ENCODE measurements around the gene MSN.

Gene MSN

DNA sequence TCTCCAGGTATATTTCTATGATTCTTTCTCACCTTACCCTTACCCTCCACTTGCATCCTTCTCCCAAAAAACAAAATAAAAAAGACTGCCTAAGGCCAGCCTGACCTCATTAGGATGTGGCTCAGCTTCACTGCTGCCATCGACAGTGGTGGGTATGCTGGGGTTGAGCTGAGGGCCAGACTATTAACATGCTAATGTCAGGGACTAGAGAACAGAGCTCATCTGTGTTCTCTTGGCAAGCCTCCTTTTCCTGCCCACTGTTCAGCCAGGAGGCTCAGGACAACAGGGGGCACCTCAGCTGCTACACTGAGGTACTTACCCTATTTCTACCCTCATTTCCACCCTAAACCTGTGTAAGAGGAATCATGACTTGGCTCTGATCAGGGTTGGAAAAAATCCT lies 59.3 kb downstream of the MSN start:
- H4K91ac ChIP-seq (ENCODE audit: low read depth, low read length), result no peak overlapping the region
- H3K23ac ChIP-seq (ENCODE audit: low read length), result no peak overlapping the region
- H2BK120ac ChIP-seq (ENCODE audit: insufficient read depth, low read length, poor library complexity), result no peak overlapping the region
- H2BK12ac ChIP-seq (ENCODE audit: low read length), result no peak overlapping the region
- no peak overlapping the region for H2AK5ac ChIP-seq (ENCODE audit: low read length)
- no peak overlapping the region for H3K4me2 ChIP-seq (ENCODE audit: low read length)
- H3K14ac ChIP-seq (ENCODE audit: low read length), result no peak overlapping the region
- no peak for DNase-seq
- no peaks in the 10 kb centered on the region for H3K79me1 ChIP-seq (ENCODE audit: low read length)
- peaks cover 9 to 19% of the 10 kb centered on the region in 2 experiments for H3K36me3 ChIP-seq (ENCODE audit: control insufficient read depth in 1 of 2, insufficient read depth in 2 of 2, low read length in 2 of 2)
- no peak overlapping the region for H3K4ac ChIP-seq (ENCODE audit: low read depth, low read length)
- no peaks in the 10 kb centered on the region for H3K27me3 ChIP-seq (ENCODE audit: insufficient read depth, low read length)
- no peak overlapping the region for H2AFZ ChIP-seq (ENCODE audit: insufficient read depth, low read length, poor library complexity)
- H3K27ac ChIP-seq (ENCODE audit: low read depth, low read length), result no peak overlapping the region
- no peak overlapping the region for H3K18ac ChIP-seq (ENCODE audit: low read length)
- H3K9ac ChIP-seq (ENCODE audit: low read length), result no peak overlapping the region
- no peaks in the 10 kb centered on the region for H3K79me2 ChIP-seq (ENCODE audit: control insufficient read depth, insufficient read depth, low read length, poor library complexity)
- no peak overlapping the region for H4K8ac ChIP-seq (ENCODE audit: low read depth, low read length)
- H2BK5ac ChIP-seq (ENCODE audit: low read depth, low read length, poor library complexity), result no peak overlapping the region
- no peaks in the 10 kb centered on the region for H3K9me3 ChIP-seq (ENCODE audit: insufficient read depth, low read depth, low read length)
- H3K4me3 ChIP-seq (ENCODE audit: low read depth, low read length), result no peak overlapping the region
- no peak overlapping the region for H4K12ac ChIP-seq (ENCODE audit: low read depth, low read length)
- WGBS (ENCODE audit: extremely low coverage, insufficient coverage, insufficient read length), result no CpG with 5 or more reads among the region's 1 CpG
- no peaks in the 10 kb centered on the region for H3K4me1 ChIP-seq (ENCODE audit: control insufficient read depth in 1 of 2, insufficient read depth in 2 of 2, low read length in 2 of 2)

DNA sequence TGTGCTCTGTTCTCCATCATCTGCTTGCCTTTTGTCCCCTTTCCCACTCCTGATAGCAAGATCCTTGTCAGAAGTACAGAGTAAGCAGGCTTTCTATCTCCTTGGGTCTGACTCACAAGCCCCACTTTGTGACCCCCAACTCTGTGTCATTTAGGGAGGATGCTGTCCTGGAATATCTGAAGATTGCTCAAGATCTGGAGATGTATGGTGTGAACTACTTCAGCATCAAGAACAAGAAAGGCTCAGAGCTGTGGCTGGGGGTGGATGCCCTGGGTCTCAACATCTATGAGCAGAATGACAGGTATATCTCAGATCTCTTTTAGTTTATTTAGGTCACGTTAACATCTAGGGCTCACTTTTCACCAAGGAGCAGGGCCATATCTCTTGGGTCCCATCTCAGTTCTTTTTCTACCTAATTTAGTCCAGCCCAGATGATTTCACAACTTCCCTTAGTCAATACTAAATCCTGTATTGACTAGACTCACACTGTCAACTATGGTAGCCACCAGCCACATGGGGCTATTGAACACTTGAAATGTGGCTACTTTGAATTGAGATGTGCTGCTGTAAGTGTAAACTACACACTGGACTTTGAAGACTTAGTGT lies 64.3 kb downstream of the MSN start:
- WGBS (ENCODE audit: extremely low coverage, insufficient coverage, insufficient read length), result no CpG with 5 or more reads among the region's 1 CpG

DNA sequence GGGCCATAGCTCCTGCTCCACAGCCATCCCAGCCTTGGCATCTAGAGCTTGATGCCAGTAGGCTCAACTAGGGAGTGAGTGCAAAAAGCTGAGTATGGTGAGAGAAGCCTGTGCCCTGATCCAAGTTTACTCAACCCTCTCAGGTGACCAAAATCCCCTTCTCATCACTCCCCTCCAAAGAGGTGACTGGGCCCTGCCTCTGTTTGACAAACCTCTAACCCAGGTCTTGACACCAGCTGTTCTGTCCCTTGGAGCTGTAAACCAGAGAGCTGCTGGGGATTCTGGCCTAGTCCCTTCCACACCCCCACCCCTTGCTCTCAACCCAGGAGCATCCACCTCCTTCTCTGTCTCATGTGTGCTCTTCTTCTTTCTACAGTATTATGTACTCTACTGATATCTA lies 73.5 kb downstream of the MSN start:
- DNase-seq, result no peak
- H3K9me3 ChIP-seq (ENCODE audit: insufficient read depth, low read depth, low read length), result no peaks in the 10 kb centered on the region
- no peak overlapping the region for H2BK5ac ChIP-seq (ENCODE audit: low read depth, low read length, poor library complexity)
- no peak overlapping the region for H3K14ac ChIP-seq (ENCODE audit: low read length)
- no peaks in the 10 kb centered on the region for H3K79me2 ChIP-seq (ENCODE audit: control insufficient read depth, insufficient read depth, low read length, poor library complexity)
- no peak overlapping the region for H3K4me3 ChIP-seq (ENCODE audit: low read depth, low read length)
- no peak overlapping the region for H2AFZ ChIP-seq (ENCODE audit: insufficient read depth, low read length, poor library complexity)
- no peak overlapping the region for H4K12ac ChIP-seq (ENCODE audit: low read depth, low read length)
- H3K4me1 ChIP-seq (ENCODE audit: control insufficient read depth in 1 of 2, insufficient read depth in 2 of 2, low read length in 2 of 2), result no peaks in the 10 kb centered on the region
- H3K79me1 ChIP-seq (ENCODE audit: low read length), result no peaks in the 10 kb centered on the region
- H3K36me3 ChIP-seq (ENCODE audit: control insufficient read depth in 1 of 2, insufficient read depth in 2 of 2, low read length in 2 of 2), result peaks cover 22 to 41% of the 10 kb centered on the region in 2 experiments
- H3K23ac ChIP-seq (ENCODE audit: low read length), result no peak overlapping the region
- H3K27me3 ChIP-seq (ENCODE audit: insufficient read depth, low read length), result no peaks in the 10 kb centered on the region
- no peak overlapping the region for H3K4me2 ChIP-seq (ENCODE audit: low read length)
- no peak overlapping the region for H2BK120ac ChIP-seq (ENCODE audit: insufficient read depth, low read length, poor library complexity)
- H2BK12ac ChIP-seq (ENCODE audit: low read length), result no peak overlapping the region
- H4K8ac ChIP-seq (ENCODE audit: low read depth, low read length), result no peak overlapping the region
- H4K91ac ChIP-seq (ENCODE audit: low read depth, low read length), result no peak overlapping the region
- no peak overlapping the region for H3K27ac ChIP-seq (ENCODE audit: low read depth, low read length)
- H3K18ac ChIP-seq (ENCODE audit: low read length), result no peak overlapping the region
- no peak overlapping the region for H3K9ac ChIP-seq (ENCODE audit: low read length)
- no peak overlapping the region for H2AK5ac ChIP-seq (ENCODE audit: low read length)
- H3K4ac ChIP-seq (ENCODE audit: low read depth, low read length), result no peak overlapping the region

More for the DNA sequence above, 64.3 kb downstream of the MSN start:
- Histone ChIP-seq H4K12ac (ENCODE audit: low read depth, low read length) (no peak overlapping the region), H3K4me3 (ENCODE audit: low read depth, low read length) (no peak overlapping the region), H3K9me3 (ENCODE audit: insufficient read depth, low read depth, low read length) (no peaks in the 10 kb centered on the region), H3K79me1 (ENCODE audit: low read length) (no peaks in the 10 kb centered on the region), H3K18ac (ENCODE audit: low read length) (no peak overlapping the region), H2BK12ac (ENCODE audit: low read length) (no peak overlapping the region), H3K27me3 (ENCODE audit: insufficient read depth, low read length) (no peaks in the 10 kb centered on the region), H2BK120ac (ENCODE audit: insufficient read depth, low read length, poor library complexity) (no peak overlapping the region), H3K23ac (ENCODE audit: low read length) (no peak overlapping the region), H2BK5ac (ENCODE audit: low read depth, low read length, poor library complexity) (no peak overlapping the region), H3K27ac (ENCODE audit: low read depth, low read length) (no peak overlapping the region), H3K4me2 (ENCODE audit: low read length) (no peak overlapping the region), H4K91ac (ENCODE audit: low read depth, low read length) (no peak overlapping the region), H3K14ac (ENCODE audit: low read length) (no peak overlapping the region), H3K4me1 (ENCODE audit: control insufficient read depth in 1 of 2, insufficient read depth in 2 of 2, low read length in 2 of 2) (no peaks in the 10 kb centered on the region), H3K36me3 (ENCODE audit: control insufficient read depth in 1 of 2, insufficient read depth in 2 of 2, low read length in 2 of 2) (peaks cover 21 to 41% of the 10 kb centered on the region in 2 experiments), H3K4ac (ENCODE audit: low read depth, low read length) (no peak overlapping the region), H2AK5ac (ENCODE audit: low read length) (no peak overlapping the region), H3K79me2 (ENCODE audit: control insufficient read depth, insufficient read depth, low read length, poor library complexity) (no peaks in the 10 kb centered on the region), H4K8ac (ENCODE audit: low read depth, low read length) (no peak overlapping the region), H3K9ac (ENCODE audit: low read length) (no peak overlapping the region), H2AFZ (ENCODE audit: insufficient read depth, low read length, poor library complexity) (no peak overlapping the region)
- no peak for DNase-seq

DNA sequence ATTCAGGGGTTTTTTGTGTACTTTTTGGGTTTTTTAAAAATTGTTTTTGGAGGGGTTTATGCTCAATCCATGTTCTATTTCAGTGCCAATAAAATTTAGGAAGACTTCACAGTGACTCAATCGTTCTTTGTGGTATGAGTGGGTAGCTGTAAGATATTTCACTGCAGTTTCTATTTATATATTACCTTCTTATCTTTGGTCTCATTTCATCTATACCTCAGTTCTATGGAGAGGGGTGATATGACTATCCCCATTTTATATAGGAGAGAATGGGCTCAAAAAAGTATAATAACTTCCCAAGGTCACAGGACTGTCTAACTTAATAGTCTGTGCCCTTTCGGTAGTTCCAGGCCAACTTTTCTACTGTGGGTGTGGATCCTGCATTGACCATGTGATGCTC lies 74.4 kb downstream of the MSN start:
- H2AK5ac ChIP-seq (ENCODE audit: low read length), result no peak overlapping the region
- no peak overlapping the region for H2BK120ac ChIP-seq (ENCODE audit: insufficient read depth, low read length, poor library complexity)
- no peak overlapping the region for H3K27ac ChIP-seq (ENCODE audit: low read depth, low read length)
- peaks cover 19 to 35% of the 10 kb centered on the region in 2 experiments for H3K36me3 ChIP-seq (ENCODE audit: control insufficient read depth in 1 of 2, insufficient read depth in 2 of 2, low read length in 2 of 2)
- no peaks in the 10 kb centered on the region for H3K79me2 ChIP-seq (ENCODE audit: control insufficient read depth, insufficient read depth, low read length, poor library complexity)
- no peak overlapping the region for H4K8ac ChIP-seq (ENCODE audit: low read depth, low read length)
- H3K4ac ChIP-seq (ENCODE audit: low read depth, low read length), result no peak overlapping the region
- no peak overlapping the region for H3K9ac ChIP-seq (ENCODE audit: low read length)
- no peak overlapping the region for H2BK5ac ChIP-seq (ENCODE audit: low read depth, low read length, poor library complexity)
- no peaks in the 10 kb centered on the region for H3K4me1 ChIP-seq (ENCODE audit: control insufficient read depth in 1 of 2, insufficient read depth in 2 of 2, low read length in 2 of 2)
- H2AFZ ChIP-seq (ENCODE audit: insufficient read depth, low read length, poor library complexity), result no peak overlapping the region
- no peak overlapping the region for H3K4me2 ChIP-seq (ENCODE audit: low read length)
- no peaks in the 10 kb centered on the region for H3K79me1 ChIP-seq (ENCODE audit: low read length)
- no peaks in the 10 kb centered on the region for H3K27me3 ChIP-seq (ENCODE audit: insufficient read depth, low read length)
- H3K18ac ChIP-seq (ENCODE audit: low read length), result no peak overlapping the region
- no peak overlapping the region for H3K14ac ChIP-seq (ENCODE audit: low read length)
- no peak overlapping the region for H3K23ac ChIP-seq (ENCODE audit: low read length)
- no peak overlapping the region for H4K12ac ChIP-seq (ENCODE audit: low read depth, low read length)
- H4K91ac ChIP-seq (ENCODE audit: low read depth, low read length), result no peak overlapping the region
- no peaks in the 10 kb centered on the region for H3K9me3 ChIP-seq (ENCODE audit: insufficient read depth, low read depth, low read length)
- no peak overlapping the region for H2BK12ac ChIP-seq (ENCODE audit: low read length)
- H3K4me3 ChIP-seq (ENCODE audit: low read depth, low read length), result no peak overlapping the region
- DNase-seq, result no peak
- no CpG with 5 or more reads among the region's 2 CpGs for WGBS (ENCODE audit: extremely low coverage, insufficient coverage, insufficient read length)

Measured in trophoblast cell (in vitro differentiated cells and primary cell).